Measurements from ENCODE around the gene PIGS. TPM values are rescaled to one million over a fixed set of nuclear protein-coding genes. Genes with fewer than 3 reads are reported as not detected.

Gene PIGS
- total and polyA plus RNA-seq, 9 of the 15 experiments (the other 6 are each of a cell fraction or from before 2014, with no cell fraction given), result 47.5 to 138 (median 57.6) TPM

- TF ChIP-seq ZBTB40 (IDR thresholded peaks at IDR 0.05), result no peak
- no peak for TF ChIP-seq ZBTB40 (CRISPR knock-in tag; IDR thresholded peaks at IDR 0.05)
- TF ChIP-seq NR2C1 (IDR thresholded peaks at IDR 0.05), result no peak
- no peak for TF ChIP-seq NR2C1 (tag; IDR thresholded peaks at IDR 0.05)
- TF ChIP-seq ZNF197 (CRISPR knock-in tag; IDR thresholded peaks at IDR 0.05; ENCODE audit: low read depth), result no peak
- TF ChIP-seq ZSCAN29 (IDR thresholded peaks at IDR 0.05), result no peak
- TF ChIP-seq AFF1 (IDR thresholded peaks at IDR 0.05; ENCODE audit: low read depth in 1 of 2, partially characterized antibody in 2 of 2), result no peak
- TF ChIP-seq ZNF766 (CRISPR knock-in tag; conservative IDR thresholded peaks at IDR 0.05), result no peak
- no peak for TF ChIP-seq CAMTA2 (CRISPR knock-in tag; conservative IDR thresholded peaks at IDR 0.05)
- no peak for TF ChIP-seq PURB (CRISPR knock-in tag; IDR thresholded peaks at IDR 0.05; ENCODE audit: low read depth)
These were observed 39.1 kb upstream of the PIGS start (continued) for GRCh38 chr17:28610376-28610775.
